Naive thymus-derived CD4-positive, alpha-beta T cell (primary cell): ENCODE data around the gene ZNF70. TPM values are rescaled to one million over a fixed set of nuclear protein-coding genes. Genes with fewer than 3 reads are reported as not detected.

Source experiments
- ATAC-seq: fragments of 150-1000 bp; cut with Tn5 transposase; 2 replicates; pipeline ENCODE4 v1.10.0; 2021; ENCODE audit warnings: mild to moderate bottlenecking, moderate library complexity
- CTCF ChIA-PET: fragments of 350-600 bp; sonication (Branson Sonifier 250); formaldehyde crosslinking; loops from one replicate; lab custom pipeline; 2021; ENCODE audit warnings: antibody characterized with exemption; lab: Charles Lee
- POLR2A ChIA-PET: fragments of 350-600 bp; sonication (Branson Sonifier 250); formaldehyde crosslinking; loops from one replicate; lab custom pipeline; 2021; ENCODE audit warnings: antibody characterized with exemption, inconsistent platforms; lab: Charles Lee
- DNase-seq, 9 donors: peaks; one replicate each; pipeline versions ENCODE4 v3.0.0 to v3.0.0-alpha.2; 2020 to 2022; ENCODE audit warnings: mixed read lengths in 1 of 9
- H3K27ac ChIP-seq: one replicate; pipeline ENCODE4 v1.7.0; 2013; ENCODE audit warnings: mild to moderate bottlenecking, low read depth, low read length, moderate library complexity
- H3K27me3 ChIP-seq, 2 donors: one replicate each; pipeline ENCODE4 v1.7.0; 2013; ENCODE audit warnings: low read length in 2 of 2, mild to moderate bottlenecking in 2 of 2, moderate library complexity in 2 of 2; ENCODE audit not compliant: control insufficient read depth in 2 of 2, insufficient read depth in 2 of 2
- H3K36me3 ChIP-seq, 3 experiments: 1 replicate in 2 of 3; 2 replicates in 1 of 3; pipeline ENCODE4 v1.7.0; 2013; ENCODE audit warnings: low read length in 3 of 3, mild to moderate bottlenecking in 3 of 3, moderate library complexity in 1 of 3; ENCODE audit not compliant: insufficient read depth in 3 of 3, control insufficient read depth in 2 of 3
- H3K4me1 ChIP-seq, 2 donors: one replicate each; pipeline ENCODE4 v1.7.0; 2013; ENCODE audit warnings: low read length in 2 of 2, mild to moderate bottlenecking in 2 of 2, moderate library complexity in 1 of 2; ENCODE audit not compliant: control insufficient read depth in 2 of 2, insufficient read depth in 2 of 2
- H3K4me3 ChIP-seq: 2 replicates; pipeline ENCODE4 v1.7.0; 2013; ENCODE audit warnings: mild to moderate bottlenecking, low read length
- H3K9me3 ChIP-seq, 3 experiments: 1 replicate in 2 of 3; 2 replicates in 1 of 3; pipeline ENCODE4 v1.7.0; 2013; ENCODE audit warnings: low read length in 3 of 3; ENCODE audit not compliant: control insufficient read depth in 2 of 3
- H3K27ac Mint-ChIP-seq, 9 donors: one replicate each; pipeline ENCODE4 v1.8.0; 2020 to 2022; ENCODE audit warnings: mixed read lengths in 9 of 9, mild to moderate bottlenecking in 8 of 9, moderate library complexity in 5 of 9, inconsistent platforms in 2 of 9
- H3K27me3 Mint-ChIP-seq, 5 donors: one replicate each; pipeline ENCODE4 v1.8.0; 2021 to 2022; ENCODE audit warnings: mixed read lengths in 5 of 5, mild to moderate bottlenecking in 1 of 5
- H3K36me3 Mint-ChIP-seq, 5 donors: one replicate each; pipeline ENCODE4 v1.8.0; 2020 to 2022; ENCODE audit warnings: mixed read lengths in 5 of 5, mild to moderate bottlenecking in 3 of 5, inconsistent platforms in 1 of 5
- H3K4me1 Mint-ChIP-seq, 7 donors: one replicate each; pipeline ENCODE4 v1.8.0; 2020 to 2022; ENCODE audit warnings: mixed read lengths in 7 of 7, mild to moderate bottlenecking in 3 of 7, inconsistent platforms in 1 of 7
- H3K4me3 Mint-ChIP-seq, 10 donors: one replicate each; pipeline ENCODE4 v1.8.0; 2020 to 2022; ENCODE audit warnings: mild to moderate bottlenecking in 10 of 10, mixed read lengths in 10 of 10, moderate library complexity in 6 of 10, inconsistent platforms in 2 of 10
- H3K9me3 Mint-ChIP-seq, 11 donors: one replicate each; pipeline ENCODE4 v1.8.0; 2020 to 2022; ENCODE audit warnings: mixed read lengths in 11 of 11, mild to moderate bottlenecking in 4 of 11, inconsistent platforms in 1 of 11, moderate library complexity in 1 of 11
- intact Hi-C, 2 donors: fragments of 100-400 bp; cut with micrococcal nuclease; formaldehyde crosslinking; loops; one replicate each; pipeline ENCODE4 v1.15.1; 2023
- polyA plus RNA-seq, 2 donors: library from polyadenylated mRNA; unstranded; fragments of 300-500 nt; fragmentation: Illumina TruSeq; gene quantifications; one replicate each; pipeline ENCODE4 v1.2.3, GENCODE V29; 2021
- total RNA-seq, 6 experiments: library from RNA in 5 of 6; stranded (reverse) in 5 of 6; gene quantifications; 1 replicate in 5 of 6; 2 replicates in 1 of 6; pipeline ENCODE4 v1.2.3 and lab custom pipeline; 2021 to 2026

Gene ZNF70
- total and polyA plus RNA-seq, 7 experiments from 2014 or later: 0.32 to 7.9 (median 3.5) TPM

DNA sequence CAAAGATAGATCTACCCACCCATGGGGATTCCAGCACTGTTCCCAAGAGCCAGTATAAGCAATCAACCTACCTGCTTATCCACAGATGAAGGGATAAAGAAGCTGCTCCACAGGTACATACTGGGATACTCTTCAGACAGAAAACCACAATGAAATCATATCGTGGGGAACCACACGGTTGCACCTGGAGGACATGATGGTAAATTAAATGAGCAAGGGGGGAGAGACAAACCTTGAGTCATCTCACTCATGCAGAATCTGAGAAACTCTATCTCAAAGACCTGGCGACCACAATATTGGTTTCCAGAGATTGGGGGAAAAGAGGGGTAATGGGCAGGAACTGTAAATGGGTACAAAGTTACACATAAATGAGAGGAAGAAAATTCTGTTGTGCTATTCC is 45.6 kb downstream of the ZNF70 start:
- ATAC-seq (no peak), DNase-seq (peak in 1 of 9 donors; percentile 31)
- H3K9me3 ChIP-seq: no peaks in the 10 kb centered on the region
- peaks cover 5 to 16% of the 10 kb centered on the region in 2 donors for H3K4me1 ChIP-seq
- intact Hi-C loops: loop anchor here (1.0 to 10.0 kb wide), 2 partner anchors 9 to 51 kb away; no protein-coding TSS in a partner anchor
- peak overlapping the region; percentile 73 to 89 (median 82) for H3K27ac Mint-ChIP-seq
- CTCF ChIA-PET: no interaction called here
- H3K27ac ChIP-seq: peak overlapping the region; percentile 50
- peaks cover 17 to 93% (median 19%) of the 10 kb centered on the region in 3 experiments for H3K36me3 ChIP-seq
- no peak overlapping the region for H3K4me3 ChIP-seq
- peak overlapping the region in 5 of 10 donors; percentile 8 to 61 (median 36) for H3K4me3 Mint-ChIP-seq
- POLR2A ChIA-PET: interaction anchor here (1.3 to 2.4 kb wide), 2 partner anchors 9 to 12 kb away, joined by 3 to 7 read pairs; no protein-coding TSS in a partner anchor
- H3K27me3 ChIP-seq: no peaks in the 10 kb centered on the region
- H3K9me3 Mint-ChIP-seq: peaks cover 0 to 14% (median 3%) of the 10 kb centered on the region in 11 donors
- peaks cover 15 to 84% (median 68%) of the 10 kb centered on the region in 7 donors for H3K4me1 Mint-ChIP-seq
- no peaks in the 10 kb centered on the region for H3K27me3 Mint-ChIP-seq
- H3K36me3 Mint-ChIP-seq: peaks cover 74 to 87% (median 83%) of the 10 kb centered on the region in 5 donors

DNA sequence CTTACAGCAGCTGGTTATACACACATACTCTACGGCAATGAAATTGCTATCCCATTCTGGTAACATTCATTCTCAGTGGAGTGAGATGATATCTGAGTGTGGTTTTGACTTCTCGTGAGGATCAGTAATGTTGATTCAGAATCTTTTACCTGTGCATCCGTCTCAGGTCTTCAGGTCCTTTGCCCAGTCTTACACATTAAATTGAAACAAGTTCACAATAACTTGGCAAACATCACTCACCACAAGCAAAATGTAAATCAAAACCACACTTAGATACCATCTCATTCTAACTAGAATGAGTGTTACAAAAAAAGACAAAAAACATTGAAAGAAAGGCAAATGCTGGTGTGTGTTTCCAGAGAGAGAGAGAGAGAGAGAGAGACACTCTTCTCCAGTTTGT is 46.1 kb downstream of the ZNF70 start:
- ATAC-seq (peak; percentile 50), DNase-seq (peak in 1 of 9 donors; percentile 22)
- Mint-ChIP-seq H3K4me1 (peaks cover 13 to 84% (median 66%) of the 10 kb centered on the region in 7 donors), H3K27me3 (no peaks in the 10 kb centered on the region), H3K36me3 (peaks cover 74 to 87% (median 83%) of the 10 kb centered on the region in 5 donors), H3K9me3 (peaks cover 0 to 19% (median 7%) of the 10 kb centered on the region in 11 donors), H3K4me3 (peak overlapping the region in 6 of 10 donors; percentile 0 to 61 (median 43)), H3K27ac (peak overlapping the region; percentile 73 to 89 (median 82))
- Histone ChIP-seq H3K27ac (peak overlapping the region; percentile 50), H3K9me3 (no peaks in the 10 kb centered on the region), H3K4me3 (no peak overlapping the region), H3K27me3 (no peaks in the 10 kb centered on the region), H3K4me1 (peaks cover 5 to 16% of the 10 kb centered on the region in 2 donors), H3K36me3 (peaks cover 22 to 93% (median 24%) of the 10 kb centered on the region in 3 experiments)
- intact Hi-C loops: loop anchor here (1.0 to 10.0 kb wide), 2 partner anchors 9 to 50 kb away; no protein-coding TSS in a partner anchor
- CTCF ChIA-PET: interaction anchor here (1.4 kb wide), 1 partner anchor 153 kb away, joined by 3 read pairs; the partner anchor contains the start of gene SLC2A11
- POLR2A ChIA-PET: interaction anchor here (2.4 kb wide), 1 partner anchor 8 kb away, joined by 7 read pairs; no protein-coding TSS in a partner anchor

DNA sequence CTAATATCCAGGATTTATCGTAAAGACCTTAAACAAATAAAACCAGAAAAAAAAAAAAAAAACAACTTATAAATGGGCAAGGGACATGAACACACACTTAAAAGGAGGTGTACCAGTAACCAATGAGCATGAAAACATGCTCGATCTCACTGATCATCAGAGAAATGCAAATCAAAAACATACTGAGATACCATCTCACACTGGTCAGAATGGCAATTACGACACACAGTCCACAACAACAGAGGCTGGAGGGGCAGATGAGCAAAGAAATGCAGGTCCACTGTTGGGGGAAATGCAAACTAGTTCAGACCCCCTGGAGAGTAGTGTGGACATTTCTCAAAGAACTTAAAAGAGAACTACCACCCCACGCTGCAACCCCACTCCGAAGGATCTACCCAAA is 46.9 kb downstream of the ZNF70 start:
- Histone ChIP-seq H3K4me3 (no peak overlapping the region), H3K36me3 (peaks cover 23 to 93% (median 31%) of the 10 kb centered on the region in 3 experiments), H3K27ac (no peak overlapping the region), H3K9me3 (no peaks in the 10 kb centered on the region), H3K27me3 (no peaks in the 10 kb centered on the region), H3K4me1 (peaks cover 5 to 16% of the 10 kb centered on the region in 2 donors)
- intact Hi-C loops: loop anchor here in 1 of 2 donors (10.0 kb wide), 1 partner anchor 49 kb away; no protein-coding TSS in a partner anchor
- H3K27ac Mint-ChIP-seq: peak overlapping the region; percentile 73 to 89 (median 82)
- POLR2A ChIA-PET: no interaction called here
- no peaks in the 10 kb centered on the region for H3K27me3 Mint-ChIP-seq
- peaks cover 13 to 78% (median 63%) of the 10 kb centered on the region in 7 donors for H3K4me1 Mint-ChIP-seq
- no peak for DNase-seq
- peaks cover 0 to 24% (median 8%) of the 10 kb centered on the region in 11 donors for H3K9me3 Mint-ChIP-seq
- H3K36me3 Mint-ChIP-seq: peaks cover 74 to 91% (median 87%) of the 10 kb centered on the region in 5 donors
- peak overlapping the region in 2 of 10 donors; percentile 34 to 61 for H3K4me3 Mint-ChIP-seq
- ATAC-seq: no peak
- CTCF ChIA-PET: interaction anchor here (1.4 kb wide), 1 partner anchor 153 kb away, joined by 3 read pairs; the partner anchor contains the start of gene SLC2A11

DNA sequence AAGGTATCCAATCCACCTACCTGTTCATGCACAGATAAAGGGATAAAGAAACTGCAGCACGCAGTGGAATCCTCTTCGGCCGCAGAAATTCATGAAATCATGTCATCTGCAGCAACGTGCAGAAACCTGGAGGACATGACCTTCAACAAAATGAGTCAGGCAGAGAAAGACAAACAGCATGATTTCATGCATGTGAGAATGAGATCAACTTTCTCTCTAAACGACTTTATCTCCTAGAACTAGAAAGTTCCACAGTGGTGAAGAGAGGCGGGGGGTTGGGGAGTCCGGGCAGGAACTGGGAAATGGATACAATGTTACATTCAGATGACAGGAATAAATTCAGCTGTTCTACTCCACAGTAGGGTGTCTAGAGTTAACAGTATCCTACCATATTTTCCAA is 50.2 kb downstream of the ZNF70 start:
- H3K36me3 Mint-ChIP-seq: peaks cover 57 to 77% (median 75%) of the 10 kb centered on the region in 5 donors
- no peaks in the 10 kb centered on the region for H3K27me3 Mint-ChIP-seq
- Histone ChIP-seq H3K9me3 (no peaks in the 10 kb centered on the region), H3K4me1 (peaks cover 22 to 40% of the 10 kb centered on the region in 2 donors), H3K36me3 (peaks cover 14 to 72% (median 28%) of the 10 kb centered on the region in 3 experiments), H3K4me3 (no peak overlapping the region), H3K27ac (no peak overlapping the region), H3K27me3 (no peaks in the 10 kb centered on the region)
- ATAC-seq: no peak
- H3K4me3 Mint-ChIP-seq: peak overlapping the region in 1 of 10 donors; percentile 27
- H3K27ac Mint-ChIP-seq: peak overlapping the region in 4 of 9 donors; percentile 16 to 78 (median 44)
- ChIA-PET CTCF (no interaction called here), POLR2A (no interaction called here)
- peaks cover 33 to 81% (median 70%) of the 10 kb centered on the region in 7 donors for H3K4me1 Mint-ChIP-seq
- no peak for DNase-seq
- H3K9me3 Mint-ChIP-seq: peaks cover 0 to 24% (median 8%) of the 10 kb centered on the region in 11 donors
- intact Hi-C loops: loop anchor here in 1 of 2 donors (10.0 kb wide), 1 partner anchor 46 kb away; no protein-coding TSS in a partner anchor

DNA sequence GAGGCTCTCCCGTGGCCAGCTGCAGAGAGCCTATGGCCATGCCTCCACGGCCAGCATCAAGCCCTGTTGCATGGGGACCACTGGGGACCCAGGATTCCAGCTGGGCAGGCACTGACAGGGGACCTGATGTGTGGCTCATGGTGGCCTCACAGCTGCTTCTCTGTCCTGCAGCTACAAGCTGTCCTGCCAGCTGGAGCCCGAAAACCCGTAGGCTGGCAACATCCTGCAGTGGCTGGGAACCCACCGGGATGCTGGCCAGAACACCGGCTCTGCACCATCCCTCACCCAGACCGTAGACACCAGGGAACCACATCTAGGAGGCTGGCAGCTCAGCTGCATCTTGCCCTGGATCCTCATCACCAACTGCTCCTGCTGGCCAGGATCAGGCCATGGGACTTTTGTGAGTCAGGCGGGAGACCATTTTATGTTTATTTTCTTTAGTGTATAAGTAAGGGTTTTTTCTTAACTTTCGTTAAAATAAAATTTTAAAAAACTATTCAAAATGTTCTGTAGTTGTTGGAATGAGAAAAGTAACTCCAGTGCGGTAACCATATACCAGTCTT is 52.2 kb downstream of the ZNF70 start:
- no peaks in the 10 kb centered on the region for H3K27me3 ChIP-seq
- ChIA-PET POLR2A (interaction anchor here (0.6 to 2.5 kb wide), 5 partner anchors 18 to 463 kb away, joined by 3 to 13 read pairs (median 3); partner anchors contain the start of gene SLC2A11), CTCF (interaction anchor here (0.7 kb wide), 1 partner anchor 277 kb away, joined by 3 read pairs; no protein-coding TSS in a partner anchor)
- H3K4me1 Mint-ChIP-seq: peaks cover 33 to 80% (median 65%) of the 10 kb centered on the region in 7 donors
- DNase-seq (no peak), ATAC-seq (no peak)
- intact Hi-C loops: loop anchor here (5.0 kb wide), 3 partner anchors 54 to 159 kb away; partner anchors contain the start of genes SLC2A11 (in 1 of the 2), VPREB3 (in 1 of the 2) and ZNF70 (in 1 of the 2)
- H3K4me1 ChIP-seq: peaks cover 28 to 44% of the 10 kb centered on the region in 2 donors
- H3K27ac ChIP-seq: no peak overlapping the region
- H3K27me3 Mint-ChIP-seq: no peaks in the 10 kb centered on the region
- H3K9me3 ChIP-seq: no peaks in the 10 kb centered on the region
- no peak overlapping the region for H3K4me3 ChIP-seq
- peaks cover 0 to 24% (median 8%) of the 10 kb centered on the region in 11 donors for H3K9me3 Mint-ChIP-seq
- peak overlapping the region in 8 of 9 donors; percentile 34 to 100 (median 100) for H3K27ac Mint-ChIP-seq
- peak overlapping the region in 8 of 10 donors; percentile 4 to 100 (median 97) for H3K4me3 Mint-ChIP-seq
- H3K36me3 ChIP-seq: peaks cover 7 to 65% (median 28%) of the 10 kb centered on the region in 3 experiments
- H3K36me3 Mint-ChIP-seq: peaks cover 40 to 69% (median 62%) of the 10 kb centered on the region in 5 donors

DNA sequence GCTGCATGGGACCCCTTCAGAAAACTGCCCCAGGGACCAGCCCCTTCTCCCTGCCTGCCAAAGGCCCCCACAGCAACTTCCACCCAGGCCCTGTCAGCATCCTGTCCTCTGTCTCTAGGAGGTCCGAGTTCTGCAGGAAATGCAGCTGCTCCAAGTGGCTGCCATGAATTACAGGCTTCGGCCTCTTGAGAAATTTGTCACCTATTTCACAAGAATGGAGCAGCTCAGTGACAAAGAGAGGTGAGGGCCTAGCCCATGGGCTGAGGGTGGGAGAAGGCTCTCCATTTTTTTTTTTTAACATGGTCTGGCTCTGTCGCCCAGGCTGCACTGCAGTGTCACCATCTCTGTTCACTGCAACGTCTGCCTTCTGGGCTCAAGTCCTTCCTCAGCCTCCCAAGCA is 52.8 kb downstream of the ZNF70 start:
- Mint-ChIP-seq H3K27ac (peak overlapping the region in 8 of 9 donors; percentile 43 to 100 (median 100)), H3K4me1 (peaks cover 33 to 77% (median 61%) of the 10 kb centered on the region in 7 donors), H3K27me3 (no peaks in the 10 kb centered on the region), H3K36me3 (peaks cover 36 to 66% (median 56%) of the 10 kb centered on the region in 5 donors), H3K4me3 (peak overlapping the region in 9 of 10 donors; percentile 4 to 100 (median 97)), H3K9me3 (peaks cover 0 to 24% (median 8%) of the 10 kb centered on the region in 11 donors)
- H3K4me1 ChIP-seq: peaks cover 28 to 42% of the 10 kb centered on the region in 2 donors
- peak overlapping the region; percentile 99 for H3K27ac ChIP-seq
- no peaks in the 10 kb centered on the region for H3K27me3 ChIP-seq
- CTCF ChIA-PET: interaction anchor here (0.6 to 0.7 kb wide), 2 partner anchors 48 to 276 kb away, joined by 3 read pairs; no protein-coding TSS in a partner anchor
- no peaks in the 10 kb centered on the region for H3K9me3 ChIP-seq
- DNase-seq (no peak), ATAC-seq (no peak)
- no peak overlapping the region for H3K4me3 ChIP-seq
- POLR2A ChIA-PET: interaction anchor here (0.5 to 2.5 kb wide), 6 partner anchors 19 to 1979 kb away, joined by 3 to 13 read pairs (median 4); partner anchors contain the start of genes SLC2A11 and ZNF70
- H3K36me3 ChIP-seq: peaks cover 7 to 65% (median 28%) of the 10 kb centered on the region in 3 experiments
- intact Hi-C loops: loop anchor here (5.0 kb wide), 3 partner anchors 54 to 159 kb away; partner anchors contain the start of genes SLC2A11 (in 1 of the 2), VPREB3 (in 1 of the 2) and ZNF70 (in 1 of the 2)
